Measurements from ENCODE around the gene TMEM169.
A peak's percentile ranks its signal among the peaks of the same experiment; 100 is the strongest.
"Not testable (repeated sequence)": the region's sequence is repeated elsewhere in the genome, so short reads cannot be mapped to it uniquely, and the experiment has no call there.

TMEM169 gene

DNA sequence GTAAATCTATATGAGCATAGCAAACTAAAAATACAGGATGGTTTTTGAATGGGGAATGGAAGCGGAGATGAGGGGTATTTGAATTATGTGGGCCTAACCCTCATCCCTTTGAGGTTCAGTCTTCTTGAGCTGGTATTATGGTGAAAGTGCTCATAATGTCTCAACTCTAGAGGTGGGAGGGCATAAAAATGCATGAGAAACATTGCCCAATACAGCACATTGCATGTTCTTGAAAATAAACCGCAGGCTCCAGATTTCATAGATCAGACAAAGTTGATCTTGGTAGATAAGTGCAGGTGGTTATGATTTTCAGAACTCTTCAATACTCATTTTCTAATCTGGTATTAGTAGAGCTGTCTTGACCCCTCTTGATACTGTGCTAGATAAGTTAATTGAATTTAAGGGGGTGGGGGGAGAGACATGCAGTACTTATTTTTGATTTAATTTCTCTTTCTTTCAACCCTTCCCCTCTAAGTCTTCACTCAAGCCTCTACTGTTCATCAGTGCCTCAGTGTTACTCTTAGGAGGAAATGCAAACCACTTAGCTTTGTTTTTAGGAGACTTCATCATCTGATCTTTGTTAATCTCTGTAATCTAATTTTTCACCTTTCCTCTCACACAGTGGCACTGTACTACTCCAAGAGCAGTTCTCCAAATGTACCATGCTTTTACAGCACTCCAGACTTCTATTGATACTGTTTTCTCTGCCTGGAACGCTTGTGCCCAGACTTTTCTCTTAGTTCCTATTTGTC is 49.6 kb downstream of the TMEM169 start:
- peak; percentile 91 for DNase-seq (ENCODE audit: low read depth)

DNA sequence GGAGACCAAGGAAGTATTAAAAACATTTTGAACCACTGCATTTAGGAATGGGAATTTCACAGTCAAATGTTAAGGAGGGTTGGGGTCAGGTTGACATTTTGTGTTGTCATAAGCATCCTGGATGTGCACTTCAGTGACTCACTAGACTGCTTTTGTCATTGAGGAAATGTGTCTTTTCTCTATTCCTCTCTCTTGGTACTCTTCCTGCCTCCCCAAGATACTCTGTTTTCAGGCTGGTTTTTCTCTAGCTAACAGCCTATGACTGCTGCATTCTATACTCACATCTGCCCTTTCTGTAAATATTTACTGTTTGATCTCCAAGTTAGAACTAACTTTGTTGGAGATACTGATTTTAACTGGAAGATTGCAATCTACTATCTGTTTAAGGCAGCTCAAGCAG is 50.9 kb downstream of the TMEM169 start:
- no peak for DNase-seq (ENCODE audit: low read depth)

DNA sequence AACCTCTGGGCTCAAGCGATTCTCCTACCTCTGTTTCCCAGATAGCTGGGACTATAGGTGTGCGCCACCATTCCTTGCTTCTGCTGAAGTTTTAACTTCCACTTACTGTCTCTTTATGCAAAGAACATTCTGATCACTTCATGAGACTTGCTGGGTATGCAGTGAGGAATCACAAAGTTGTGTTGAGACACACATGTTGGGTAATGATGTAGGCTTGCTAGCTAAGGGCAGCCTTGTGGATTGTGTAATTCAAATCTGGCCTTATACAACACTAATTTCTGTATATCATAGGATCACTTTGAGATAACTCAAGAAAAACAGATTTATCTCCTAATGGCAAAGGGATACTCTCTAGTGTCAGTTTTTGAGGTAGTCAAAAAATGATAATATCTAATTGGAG is 51.7 kb downstream of the TMEM169 start:
- peak; percentile 95 for DNase-seq (ENCODE audit: low read depth)

DNA sequence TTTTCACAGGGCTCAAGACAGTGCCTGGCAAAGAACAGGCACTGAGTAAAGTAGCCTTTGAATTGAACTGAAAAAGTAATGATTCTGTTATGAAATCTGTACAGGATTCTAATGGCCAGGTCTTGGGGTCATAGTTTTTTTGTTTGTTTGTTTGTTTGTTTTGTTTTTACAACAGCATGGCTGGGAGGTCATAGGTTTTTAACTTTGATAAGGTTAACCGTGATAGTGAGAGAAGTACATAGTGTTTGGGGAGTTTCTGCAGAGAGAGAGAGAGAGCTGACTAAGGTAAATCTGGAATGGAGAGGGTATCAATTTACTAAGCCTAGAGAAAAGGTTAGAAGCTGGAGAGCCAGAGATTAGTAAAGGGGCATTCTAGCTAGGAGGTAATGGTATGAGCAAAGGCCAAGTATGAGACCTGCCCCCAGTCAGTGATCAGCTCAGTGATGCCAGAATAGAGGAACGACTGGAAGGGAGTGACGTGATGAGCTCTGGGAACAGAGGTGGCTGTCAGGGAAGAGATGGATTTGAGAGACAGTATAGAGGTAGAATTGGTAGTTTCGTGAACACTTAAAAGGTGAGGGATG is 53.3 kb downstream of the TMEM169 start:
- no peak for DNase-seq (ENCODE audit: low read depth)

DNA sequence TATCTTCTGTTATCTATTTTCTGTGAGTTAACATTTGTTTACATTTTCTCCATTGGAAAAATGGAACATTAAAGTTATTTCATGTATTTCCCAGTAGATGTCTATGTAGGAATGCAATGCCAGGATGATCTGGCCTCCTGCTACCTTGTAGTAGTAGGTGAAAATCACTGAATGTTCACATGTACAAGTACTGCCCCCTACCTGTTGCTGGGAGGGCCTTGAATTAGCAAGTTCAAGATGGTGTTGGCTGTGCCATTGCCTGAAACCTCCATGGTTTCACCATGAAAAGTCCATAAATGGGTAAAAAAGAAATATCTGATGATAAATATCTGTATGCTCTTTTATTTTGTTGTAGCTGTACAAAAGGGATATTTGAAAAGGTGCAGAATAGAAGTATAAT is 58.2 kb downstream of the TMEM169 start:
- DNase-seq (ENCODE audit: low read depth): peak; percentile 60

DNA sequence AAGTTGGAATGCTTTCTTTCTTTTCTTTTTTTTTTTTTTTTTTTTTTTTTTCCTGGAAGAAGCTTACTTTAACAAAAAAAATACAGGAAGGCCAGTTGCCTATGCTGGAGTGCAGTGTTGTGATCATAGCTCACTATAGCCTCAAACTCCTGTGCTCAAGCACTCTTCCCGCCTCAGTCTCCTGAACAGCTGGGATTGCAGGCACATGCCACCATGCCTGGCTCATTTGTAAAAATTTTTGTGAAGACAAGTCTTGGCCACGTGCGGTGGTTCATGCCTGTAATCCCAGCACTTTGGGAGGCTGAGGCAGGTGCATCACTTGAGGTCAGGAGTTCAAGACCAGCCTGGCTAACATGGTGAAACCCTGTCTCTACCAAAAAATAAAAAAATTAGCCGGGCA is 59.8 kb downstream of the TMEM169 start:
- DNase-seq (ENCODE audit: low read depth): not testable (repeated sequence)

DNA sequence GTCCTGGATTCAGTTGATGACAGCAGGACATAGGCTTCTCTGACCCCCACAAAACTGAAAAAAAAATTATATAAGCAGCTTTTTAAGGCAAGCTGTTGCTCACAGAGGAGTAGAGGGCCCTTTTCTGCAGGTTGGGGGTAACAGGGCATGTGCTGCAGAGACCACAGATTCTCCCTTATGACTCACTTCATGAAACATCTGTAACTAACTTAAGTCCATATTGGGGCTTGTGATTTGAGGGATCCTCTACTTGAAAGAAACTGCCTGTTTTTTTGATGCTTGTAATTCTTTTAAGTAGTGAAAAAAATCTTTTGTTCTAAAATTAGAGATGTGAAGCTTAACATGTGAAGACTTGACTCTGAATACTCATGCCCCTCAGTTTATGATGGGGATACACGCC is 60.8 kb downstream of the TMEM169 start:
- DNase-seq (ENCODE audit: low read depth): peak; percentile 67

DNA sequence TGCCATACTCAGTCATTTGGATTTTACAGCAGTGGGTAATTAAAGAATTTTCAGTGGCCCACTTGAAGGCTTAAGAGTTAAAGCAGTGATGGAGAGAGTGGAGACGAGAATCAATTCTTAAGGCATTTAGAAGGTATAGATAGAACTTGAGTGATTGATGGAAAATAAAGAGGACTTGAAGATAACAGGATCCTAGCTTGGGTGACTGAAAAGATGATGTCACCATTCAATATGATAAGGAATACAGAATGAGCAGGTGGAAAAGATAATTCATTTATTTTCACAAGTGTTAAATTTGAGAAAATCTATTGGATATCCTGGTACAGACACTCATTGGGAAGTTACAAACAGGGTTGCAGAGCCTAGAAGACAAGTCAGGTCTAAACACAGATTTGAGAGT is 62.7 kb downstream of the TMEM169 start:
- DNase-seq (ENCODE audit: low read depth): no peak

DNA sequence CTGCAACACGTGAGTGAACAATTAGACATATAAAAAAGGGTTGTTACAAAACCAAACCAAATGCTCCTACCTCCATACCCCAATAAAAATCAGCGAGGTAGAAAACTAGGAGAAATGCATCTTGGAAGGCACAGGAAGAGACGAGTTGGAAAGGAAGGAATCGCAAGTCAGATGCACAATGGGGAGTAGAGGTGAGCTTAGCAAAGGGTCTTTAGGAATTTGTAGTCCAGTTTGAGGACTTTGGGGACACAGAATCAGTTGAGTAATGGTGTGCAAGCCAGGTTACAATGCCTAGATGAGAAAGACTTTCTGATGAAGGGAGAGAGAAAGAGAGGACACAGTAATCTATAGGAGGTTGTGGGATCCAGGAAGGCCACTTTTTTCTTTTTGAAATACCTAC is 63.1 kb downstream of the TMEM169 start:
- DNase-seq (ENCODE audit: low read depth): no peak

DNA sequence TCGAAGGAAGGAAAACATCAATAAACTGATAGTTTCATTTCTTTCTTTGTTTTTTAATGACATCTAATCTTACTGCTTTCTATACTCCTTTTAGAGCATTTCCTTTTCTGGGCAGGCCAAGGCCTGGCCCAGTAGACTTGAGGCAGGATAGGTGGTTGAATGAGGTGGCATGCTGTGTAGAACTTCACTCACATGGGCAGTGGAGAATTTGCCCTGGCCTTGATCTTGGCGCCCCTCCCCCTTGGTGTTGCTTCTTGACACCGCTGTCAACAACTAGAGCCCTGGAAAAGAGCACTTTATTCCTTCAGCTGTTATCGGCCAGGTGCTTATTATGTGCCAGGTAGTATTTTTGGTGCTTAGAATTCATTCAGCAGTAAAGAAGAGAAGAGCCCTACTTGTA is 64.9 kb downstream of the TMEM169 start:
- no peak for DNase-seq (ENCODE audit: low read depth)

DNA sequence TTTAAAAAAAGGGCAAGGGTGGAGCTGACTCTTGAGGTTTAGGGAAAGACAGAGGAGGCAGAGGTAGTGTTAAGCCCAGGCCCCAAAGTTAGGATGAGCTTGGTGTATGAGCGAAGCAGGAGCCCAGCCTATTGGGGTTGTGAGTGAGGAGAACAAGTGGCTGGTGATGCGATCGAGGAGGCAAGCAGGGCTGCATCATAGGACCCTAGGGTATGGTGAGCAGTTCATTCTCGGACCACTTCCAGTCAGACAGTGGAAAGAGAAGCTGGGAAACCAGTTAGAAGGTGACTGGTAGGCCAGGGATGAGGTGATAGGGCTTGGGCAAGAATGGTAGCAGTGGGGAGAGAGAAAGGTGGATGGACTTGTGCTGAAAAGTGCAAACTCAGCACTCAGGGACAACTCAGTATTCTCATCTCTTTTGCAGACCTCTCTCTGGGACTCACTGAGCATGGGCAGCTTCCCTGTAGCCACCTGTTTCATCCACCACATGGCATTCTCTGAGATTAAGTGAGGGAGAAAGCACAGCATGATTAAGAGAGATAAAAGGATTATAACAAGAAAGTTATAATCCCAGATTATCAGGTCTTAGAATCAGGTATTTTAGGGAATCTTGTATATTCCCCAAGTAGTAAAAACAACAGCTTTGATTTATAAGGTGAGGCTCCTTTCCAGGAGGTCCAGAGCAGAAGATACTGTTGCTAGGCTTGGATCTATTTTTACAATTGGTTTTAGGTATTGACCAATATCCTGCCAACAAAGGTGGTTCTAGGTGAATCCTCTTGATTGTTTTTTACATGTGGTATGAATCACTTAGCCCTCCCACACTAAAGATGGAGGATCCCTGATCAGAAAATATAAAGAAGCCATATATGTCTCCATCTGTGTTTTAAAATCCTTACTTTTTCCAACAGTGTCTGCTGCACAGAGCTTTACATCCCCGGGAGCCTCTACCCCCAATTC is 65.7 kb downstream of the TMEM169 start:
- DNase-seq (ENCODE audit: low read depth): no peak

DNA sequence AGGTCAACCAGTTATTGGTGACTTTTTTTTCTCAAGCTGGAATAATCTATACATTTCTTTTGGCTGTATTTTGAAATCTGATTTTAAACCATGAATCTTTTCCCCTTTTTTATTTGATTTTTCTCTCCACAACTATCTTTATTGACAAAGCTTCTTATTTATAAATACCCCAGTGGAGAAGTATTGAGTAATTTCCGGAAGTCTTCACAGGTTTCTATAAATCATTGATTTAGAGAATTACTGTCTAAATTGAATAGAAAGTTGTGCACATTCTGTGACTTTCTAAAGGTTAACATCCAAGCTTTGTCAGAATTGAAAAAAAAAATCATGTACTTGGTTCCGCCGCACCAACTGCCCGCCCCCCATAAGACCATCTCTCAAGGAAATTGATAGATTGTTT is 67.3 kb downstream of the TMEM169 start:
- DNase-seq (ENCODE audit: low read depth): no peak

DNA sequence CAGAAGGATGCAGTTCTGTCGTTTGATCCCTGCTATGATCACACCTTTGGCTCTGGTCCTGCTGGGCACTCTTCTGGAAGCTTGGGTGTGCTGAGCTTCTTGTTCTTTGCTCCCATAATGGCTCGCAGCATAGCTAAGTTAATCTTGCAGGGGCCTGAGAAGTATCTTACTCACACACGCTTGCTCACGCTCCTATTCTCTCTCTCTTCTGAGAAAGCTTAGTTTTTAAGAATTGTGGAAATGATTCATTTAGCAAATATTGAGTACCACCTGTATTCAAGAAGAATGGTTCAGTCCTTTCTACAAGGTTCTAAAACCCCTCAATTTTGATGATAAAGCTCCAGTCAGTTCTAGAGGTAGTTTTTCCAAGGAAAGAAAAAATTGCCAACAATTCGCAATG is 68.0 kb downstream of the TMEM169 start:
- peak; percentile 58 for DNase-seq (ENCODE audit: low read depth)

DNA sequence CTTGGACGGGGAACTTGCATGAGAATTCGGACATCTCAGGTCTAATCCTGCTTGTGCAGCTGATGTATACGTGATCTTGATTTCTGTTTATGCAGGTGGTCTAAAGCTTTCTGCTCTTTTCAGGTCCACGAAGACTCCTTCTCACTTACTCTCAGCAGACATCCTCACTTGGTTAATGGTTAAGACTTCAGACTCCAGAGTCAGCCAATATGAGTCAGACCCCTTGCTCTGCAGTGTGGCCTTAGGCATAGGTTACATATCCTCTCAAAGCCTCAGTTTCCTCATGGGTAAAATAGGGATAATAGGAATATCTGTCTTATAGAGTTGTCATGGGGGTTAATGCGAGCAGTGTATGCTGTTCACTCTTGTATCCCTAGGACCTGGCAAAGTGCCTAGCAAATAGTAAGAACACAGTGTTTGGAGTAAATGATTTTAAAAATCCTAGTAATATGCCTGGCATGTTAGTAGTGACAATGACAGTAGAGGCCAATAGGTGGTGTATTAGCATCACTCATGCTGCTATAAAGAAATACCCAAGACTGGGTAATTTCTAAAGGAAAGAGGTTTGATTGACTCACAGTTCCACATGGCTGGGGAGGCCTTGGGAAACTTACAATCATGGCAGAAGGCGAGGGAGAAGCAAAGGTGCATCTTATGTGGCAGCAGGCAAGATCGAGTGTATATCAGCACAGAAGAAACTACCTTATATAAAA is 69.8 kb downstream of the TMEM169 start:
- DNase-seq (ENCODE audit: low read depth): no peak

Measured in amniotic epithelial cell (primary cell).